Fibroblast of lung (primary cell): ENCODE measurements around the gene CRISP1.

Experiments
- CTCF ChIP-seq, 2 donors: IDR thresholded peaks in 1 of 2; conservative IDR thresholded peaks in 1 of 2; 1 replicate in 1 of 2; 2 replicates in 1 of 2; pipeline ENCODE4 v1.5.1; 2011 to 2012; ENCODE audit warnings: low read length in 2 of 2, control low read depth in 1 of 2, inconsistent platforms in 1 of 2, low read depth in 1 of 2, mild to moderate bottlenecking in 1 of 2
- EZH2 ChIP-seq: IDR thresholded peaks from 2 replicates; pipeline ENCODE4 v1.5.1; 2012; ENCODE audit warnings: low read length, control low read depth, mild to moderate bottlenecking; ENCODE audit errors: missing control alignments

GRCh38 chr6:49868951-49869529 is 2.7 kb upstream of the CRISP1 start:
- TF ChIP-seq CTCF (conservative IDR thresholded peaks at IDR 0.05 in 1 of 2, IDR thresholded peaks at IDR 0.05 in 1 of 2; ENCODE audit: low read depth in 1 of 2, low read length in 2 of 2) (no peak), EZH2 (no peak)
